Lung (tissue), 12 donors: ENCODE data around the gene SLCO2A1. TPM values are rescaled to one million over a fixed set of nuclear protein-coding genes. Genes with fewer than 3 reads are reported as not detected.
A peak's percentile ranks its signal among the peaks of the same experiment; 100 is the strongest.

Experiments used
- ATAC-seq: fragments of 200-7000 bp; cut with Tn5 transposase; one replicate; pipeline ENCODE4 v1.9.1; 2020; ENCODE audit warnings: moderate number of reproducible peaks; ENCODE audit not compliant: insufficient read depth, low FRiP score
- DNase-seq, 3 donors: peaks; one replicate each; pipeline ENCODE4 v3.0.0-alpha.2; 2013 to 2017
- H3K27ac ChIP-seq, 2 donors: one replicate each; pipeline ENCODE4 v1.5.1; 2013; ENCODE audit warnings: mild to moderate bottlenecking in 2 of 2, moderate library complexity in 2 of 2, control low read depth in 1 of 2, inconsistent platforms in 1 of 2, low read depth in 1 of 2, low read length in 1 of 2
- H3K27me3 ChIP-seq, 3 donors: one replicate each; pipeline ENCODE4 v1.5.1; 2013; ENCODE audit warnings: low read length in 2 of 3; ENCODE audit not compliant: control insufficient read depth in 3 of 3, insufficient read depth in 3 of 3
- H3K36me3 ChIP-seq, 4 donors: one replicate each; pipeline ENCODE4 v1.5.1; 2013; ENCODE audit warnings: low read length in 4 of 4, mild to moderate bottlenecking in 1 of 4, moderate library complexity in 1 of 4; ENCODE audit not compliant: control insufficient read depth in 4 of 4, insufficient read depth in 4 of 4
- H3K4me1 ChIP-seq, 5 donors: one replicate each; pipeline ENCODE4 v1.5.1; 2013; ENCODE audit warnings: low read length in 5 of 5, mild to moderate bottlenecking in 2 of 5, moderate library complexity in 1 of 5; ENCODE audit not compliant: control insufficient read depth in 5 of 5, insufficient read depth in 5 of 5
- H3K4me3 ChIP-seq: one replicate; pipeline ENCODE4 v1.5.1; 2013; ENCODE audit warnings: mild to moderate bottlenecking, control low read depth, moderate library complexity
- H3K9ac ChIP-seq, 2 donors: one replicate each; pipeline ENCODE4 v1.5.1; 2013; ENCODE audit warnings: low read length in 2 of 2, control low read depth in 1 of 2; ENCODE audit not compliant: insufficient read depth in 1 of 2
- H3K9me3 ChIP-seq, 4 donors: one replicate each; pipeline ENCODE4 v1.5.1; 2013; ENCODE audit warnings: low read length in 3 of 4, mild to moderate bottlenecking in 1 of 4, moderate library complexity in 1 of 4; ENCODE audit not compliant: control insufficient read depth in 4 of 4, insufficient read depth in 3 of 4
- WGBS, 2 donors: extraction: QIAGEN DNeasy Blood & Tissue Kit; methylation state at CpG; one replicate each; pipeline ENCODE4 v1.1.7; 2013; 5-methylcytosine and 5-hydroxymethylcytosine counted together
- polyA plus RNA-seq, 2 donors: library from polyadenylated mRNA; stranded (reverse); fragments of 200-250 nt; gene quantifications; one replicate each; pipeline ENCODE4 v1.2.1, GENCODE V29; 2013
- total RNA-seq, 2 donors: library from RNA; depleted of rRNA in 1 of 2; stranded (reverse); fragments of >200 nt in 1 of 2; gene quantifications; one replicate each; pipeline ENCODE4 v1.2.1, GENCODE V29; 2014 to 2021
- TF ChIP-seq, protein P1 (sequence below): IDR thresholded peaks from 2 replicates; pipeline ENCODE4 v1.5.1; 2012; ENCODE audit warnings: mild to moderate bottlenecking; ENCODE audit errors: control extremely low read depth, extremely low read depth
- donor health status: control.
- donor health status: control.
- donor health status: Bipolar disorder and iron deficiency.
- donor health status: healthy.
- donor health status: DM: yes; HTN: yes; CAD: no.

Gene SLCO2A1
- total and polyA plus RNA-seq, 4 donors, result 27.2 to 131 (median 42.7) TPM

DNA sequence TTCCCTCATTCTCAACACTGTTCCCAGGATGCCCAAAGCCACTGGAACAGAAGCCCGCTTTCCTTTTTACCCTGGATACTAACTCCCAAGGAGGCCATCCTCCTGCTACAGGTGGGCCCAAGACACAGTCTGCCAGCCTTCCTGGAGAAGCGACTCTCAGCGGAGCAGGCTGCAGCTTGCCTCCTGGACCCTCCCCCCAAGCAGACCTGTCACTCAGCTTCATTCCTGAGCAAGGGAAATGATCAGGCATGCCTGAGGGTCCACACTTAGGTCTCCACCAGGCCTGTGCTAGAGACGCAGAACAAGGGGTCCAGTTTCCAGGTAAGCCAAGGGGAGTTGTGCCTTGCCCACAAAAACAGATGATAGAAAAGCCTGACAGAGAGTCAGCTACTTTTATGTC, 62.8 kb downstream of the SLCO2A1 start:
- Histone ChIP-seq H3K27me3 (no peaks in the 10 kb centered on the region), H3K4me3 (no peak overlapping the region), H3K9ac (no peak overlapping the region), H3K9me3 (no peaks in the 10 kb centered on the region), H3K4me1 (peaks cover 0 to 25% (median 5%) of the 10 kb centered on the region in 5 donors), H3K36me3 (no peaks in the 10 kb centered on the region), H3K27ac (no peak overlapping the region)
- ATAC-seq (no peak), DNase-seq (no peak)
- TF ChIP-seq, protein P1, sequence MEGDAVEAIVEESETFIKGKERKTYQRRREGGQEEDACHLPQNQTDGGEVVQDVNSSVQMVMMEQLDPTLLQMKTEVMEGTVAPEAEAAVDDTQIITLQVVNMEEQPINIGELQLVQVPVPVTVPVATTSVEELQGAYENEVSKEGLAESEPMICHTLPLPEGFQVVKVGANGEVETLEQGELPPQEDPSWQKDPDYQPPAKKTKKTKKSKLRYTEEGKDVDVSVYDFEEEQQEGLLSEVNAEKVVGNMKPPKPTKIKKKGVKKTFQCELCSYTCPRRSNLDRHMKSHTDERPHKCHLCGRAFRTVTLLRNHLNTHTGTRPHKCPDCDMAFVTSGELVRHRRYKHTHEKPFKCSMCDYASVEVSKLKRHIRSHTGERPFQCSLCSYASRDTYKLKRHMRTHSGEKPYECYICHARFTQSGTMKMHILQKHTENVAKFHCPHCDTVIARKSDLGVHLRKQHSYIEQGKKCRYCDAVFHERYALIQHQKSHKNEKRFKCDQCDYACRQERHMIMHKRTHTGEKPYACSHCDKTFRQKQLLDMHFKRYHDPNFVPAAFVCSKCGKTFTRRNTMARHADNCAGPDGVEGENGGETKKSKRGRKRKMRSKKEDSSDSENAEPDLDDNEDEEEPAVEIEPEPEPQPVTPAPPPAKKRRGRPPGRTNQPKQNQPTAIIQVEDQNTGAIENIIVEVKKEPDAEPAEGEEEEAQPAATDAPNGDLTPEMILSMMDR, result no peak
- 96 to 97% methylated on average over 4 of the region's 4 CpGs for WGBS, 2 donors

DNA sequence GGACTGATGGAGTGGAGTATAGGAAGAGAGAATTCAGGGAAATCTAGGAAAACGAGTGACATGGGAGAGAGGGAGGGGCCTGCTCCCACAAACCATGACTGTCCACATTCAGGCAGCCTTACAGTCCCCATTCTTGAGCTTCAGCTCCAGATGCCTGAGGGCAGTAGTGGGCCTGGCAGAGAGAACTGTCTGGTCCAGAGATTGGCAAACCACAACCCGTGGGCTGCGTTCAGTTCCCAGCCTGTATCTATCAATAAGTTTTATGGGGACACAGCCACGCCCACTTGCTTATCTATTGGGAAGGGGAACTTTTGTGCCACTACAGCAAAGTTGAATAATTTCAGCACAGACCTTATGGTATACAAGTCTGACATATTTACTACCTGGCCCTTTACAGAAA, 63.8 kb downstream of the SLCO2A1 start:
- peaks cover 0 to 25% (median 5%) of the 10 kb centered on the region in 5 donors for H3K4me1 ChIP-seq
- peak overlapping the region in 1 of 2 donors; percentile 9 for H3K27ac ChIP-seq
- no peaks in the 10 kb centered on the region for H3K27me3 ChIP-seq
- ATAC-seq (no peak), DNase-seq (no peak)
- H3K9me3 ChIP-seq, result no peaks in the 10 kb centered on the region
- 85 to 91% methylated on average over 4 of the region's 4 CpGs for WGBS, 2 donors
- peaks cover 0 to 1% (median 0%) of the 10 kb centered on the region in 4 donors for H3K36me3 ChIP-seq
- TF ChIP-seq, protein P1, result no peak
- H3K4me3 ChIP-seq, result no peak overlapping the region
- H3K9ac ChIP-seq, result no peak overlapping the region

DNA sequence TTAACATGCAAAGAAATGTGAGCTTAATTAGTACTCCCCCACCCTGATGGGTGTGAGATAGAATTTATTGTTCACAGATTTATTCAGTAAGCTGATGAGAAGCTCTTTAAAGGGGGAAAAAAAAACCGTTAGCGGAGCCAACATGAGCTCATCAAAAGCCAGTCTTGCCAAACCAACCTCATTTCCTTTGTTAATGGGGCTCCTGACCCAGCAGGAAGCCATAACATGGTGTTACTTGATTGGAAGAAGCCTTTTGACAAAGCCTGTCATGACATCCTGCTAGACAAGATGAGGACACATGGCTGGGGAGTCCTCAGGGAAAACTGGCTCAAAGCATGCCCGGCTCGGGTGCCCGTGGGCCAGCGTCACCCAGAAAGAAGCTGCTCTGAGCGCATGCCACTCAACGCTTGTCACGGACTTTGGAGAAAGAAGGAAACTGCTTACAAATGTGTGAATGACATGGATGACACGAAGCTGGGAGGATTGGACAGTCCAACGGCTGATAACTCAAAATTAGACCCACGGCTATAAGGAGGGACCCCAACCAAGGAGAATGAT, 64.6 kb downstream of the SLCO2A1 start:
- TF ChIP-seq, protein P1, result no peak
- Histone ChIP-seq H3K4me1 (peaks cover 0 to 25% (median 5%) of the 10 kb centered on the region in 5 donors), H3K9me3 (no peaks in the 10 kb centered on the region), H3K9ac (no peak overlapping the region), H3K27ac (peak overlapping the region in 1 of 2 donors; percentile 9), H3K4me3 (no peak overlapping the region), H3K36me3 (peaks cover 0 to 1% (median 0%) of the 10 kb centered on the region in 4 donors), H3K27me3 (no peaks in the 10 kb centered on the region)
- 68 to 80% methylated on average over 12 of the region's 12 CpGs for WGBS, 2 donors
- ATAC-seq (no peak), DNase-seq (peak; percentile 68 to 91 (median 87))

DNA sequence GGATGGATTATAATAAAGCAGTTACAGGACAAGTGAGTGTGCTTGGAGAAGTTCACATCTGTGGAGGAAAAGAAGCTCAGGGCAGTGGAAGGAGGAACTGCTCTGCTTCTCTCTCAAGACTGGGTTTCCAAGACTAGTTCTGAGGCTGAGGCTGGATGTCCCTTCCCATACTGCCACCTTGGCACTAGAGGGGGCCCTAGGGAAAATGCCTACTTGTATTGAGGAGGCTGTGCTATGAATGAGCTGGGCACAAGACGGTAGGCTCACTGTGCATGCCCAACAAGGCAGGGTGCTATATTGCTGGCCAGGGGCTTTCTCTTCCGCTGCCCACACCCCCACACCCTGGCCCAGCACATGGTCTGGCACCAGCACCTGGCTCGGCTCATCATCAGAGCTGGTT, 65.2 kb downstream of the SLCO2A1 start:
- H3K4me3 ChIP-seq, result no peak overlapping the region
- no peaks in the 10 kb centered on the region for H3K9me3 ChIP-seq
- H3K9ac ChIP-seq, result no peak overlapping the region
- no peak for ATAC-seq
- H3K36me3 ChIP-seq, result peaks cover 0 to 1% (median 0%) of the 10 kb centered on the region in 4 donors
- WGBS, 2 donors, result 65 to 82% methylated on average over 3 of the region's 3 CpGs
- no peaks in the 10 kb centered on the region for H3K27me3 ChIP-seq
- DNase-seq, result no peak
- H3K4me1 ChIP-seq, result peaks cover 0 to 25% (median 5%) of the 10 kb centered on the region in 5 donors
- H3K27ac ChIP-seq, result no peak overlapping the region
- TF ChIP-seq, protein P1, result no peak
